Left colon (tissue), 2 donors: ENCODE results near the gene SOCS7. TPM values are rescaled to one million over a fixed set of nuclear protein-coding genes. Genes with fewer than 3 reads are reported as not detected.

ENCODE experiments used
- ATAC-seq: fragments of 200-7000 bp; cut with Tn5 transposase; one replicate; pipeline ENCODE4 v1.9.1; 2020; ENCODE audit warnings: mild to moderate bottlenecking, moderate library complexity
- DNase-seq, 2 donors: peaks; one replicate each; pipeline ENCODE4 v3.0.0-alpha.2; 2020
- intact Hi-C, 2 donors: fragments of 100-400 bp; cut with DNase I in 1 of 2; cut with micrococcal nuclease in 1 of 2; formaldehyde crosslinking; loops; one replicate each; pipeline versions ENCODE4 v1.11.2 to v1.14.0; 2022; cut with DNase I, micrococcal nuclease
- total RNA-seq, 2 donors: library from RNA; stranded (reverse); fragmentation: NEBNext Ultra II Directional; extraction: Animal tissue kit (Norgen Biotek cat#: 25700); gene quantifications; one replicate each; pipeline ENCODE4 v1.2.1, GENCODE V29; 2021
- donor health status: DM: no; HTN: no; CAD: no.
- donor health status: DM: yes; HTN: yes; CAD: no.

SOCS7 gene
- total RNA-seq, 2 donors from 2014 or later = 11.3 to 12.6 TPM

DNA sequence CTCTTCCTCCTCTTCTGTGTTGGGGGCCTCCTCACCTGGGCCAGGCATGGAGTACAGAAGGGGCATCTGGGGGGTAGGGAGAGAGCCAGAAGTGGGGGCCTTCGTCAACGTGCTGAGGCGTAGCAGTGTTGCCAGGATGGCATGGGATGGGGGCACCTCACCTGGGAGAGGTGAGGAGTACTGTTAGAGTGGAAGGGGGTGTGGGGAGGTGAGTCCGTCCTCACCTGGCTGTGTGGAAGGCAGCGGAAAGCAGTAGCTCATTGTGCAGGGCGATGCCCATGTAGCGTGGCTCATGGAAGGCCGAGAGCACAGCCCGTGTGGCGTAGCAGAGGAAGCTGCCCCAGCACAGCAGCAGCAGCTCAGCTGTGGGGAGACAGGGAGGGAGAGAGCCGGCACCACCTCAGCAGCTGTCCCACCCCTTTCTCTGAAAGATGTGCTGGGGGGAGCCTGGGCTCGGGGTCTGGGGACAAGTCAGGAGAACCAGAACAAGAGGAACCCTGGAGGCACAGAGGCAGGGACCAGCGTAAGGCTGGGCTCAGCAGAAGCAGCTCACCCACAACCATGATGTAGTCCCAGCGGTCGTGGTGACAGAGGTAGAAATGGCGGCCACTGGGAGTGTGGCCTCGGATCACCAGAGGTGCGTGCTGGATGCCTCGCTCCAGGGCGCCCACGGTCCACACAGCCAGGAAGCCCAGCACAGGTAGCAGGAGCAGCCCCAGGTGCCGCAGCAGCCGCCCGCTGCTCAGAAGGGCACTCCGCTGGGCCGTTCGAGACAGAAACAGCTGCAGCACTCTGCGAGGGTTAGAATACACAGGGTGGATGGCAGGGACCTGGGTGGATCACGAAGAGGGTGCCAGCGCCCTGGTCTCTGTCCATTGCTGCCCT lies 16.9 kb upstream of the SOCS7 start:
- ATAC-seq (no peak), DNase-seq (no peak)
- intact Hi-C loops = no loop called here

DNA sequence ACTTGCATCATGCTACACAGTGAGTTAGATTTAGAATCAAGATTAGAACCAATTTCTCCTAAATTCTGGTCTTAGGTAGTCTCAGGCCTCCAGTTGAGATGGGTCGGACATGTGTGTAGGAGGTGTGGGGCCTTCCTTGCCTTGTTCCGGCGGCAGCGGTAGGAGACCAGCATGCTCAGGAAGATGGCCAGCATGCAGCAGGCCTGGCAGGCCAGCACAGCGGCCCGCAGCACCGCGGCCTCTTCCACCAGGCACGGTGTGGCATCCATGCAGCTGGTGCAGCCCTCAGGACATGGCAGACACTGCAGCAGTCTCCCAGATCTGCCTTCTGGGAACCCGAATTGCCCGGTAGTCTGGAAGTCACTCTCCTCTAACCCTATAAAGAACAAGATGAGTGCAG lies 14.8 kb upstream of the SOCS7 start:
- no peak for ATAC-seq

DNA sequence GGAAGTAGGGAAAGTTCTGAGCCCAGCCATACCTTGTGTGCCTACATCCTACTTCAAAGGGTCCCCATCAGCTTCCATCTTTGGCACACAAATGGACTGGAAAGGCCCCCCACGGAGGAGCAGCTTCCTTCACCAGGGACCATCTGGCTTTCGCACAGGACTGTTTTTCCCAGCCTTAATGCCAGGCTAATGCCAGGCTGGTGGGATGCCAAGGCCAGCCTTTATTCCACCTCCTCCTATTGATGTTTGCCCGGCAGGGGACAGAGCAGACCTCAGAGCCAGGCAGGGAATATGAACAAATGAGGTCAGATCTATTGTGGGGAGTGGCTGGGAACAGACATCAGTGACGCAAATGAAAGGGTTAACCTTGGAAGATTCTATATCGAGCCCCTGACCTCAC lies 13.6 kb upstream of the SOCS7 start:
- ATAC-seq (no peak), DNase-seq (no peak)
- intact Hi-C loops = no loop called here

More for the DNA sequence above, 14.8 kb upstream of the SOCS7 start:
- no peak for DNase-seq
- intact Hi-C loops = no loop called here

DNA sequence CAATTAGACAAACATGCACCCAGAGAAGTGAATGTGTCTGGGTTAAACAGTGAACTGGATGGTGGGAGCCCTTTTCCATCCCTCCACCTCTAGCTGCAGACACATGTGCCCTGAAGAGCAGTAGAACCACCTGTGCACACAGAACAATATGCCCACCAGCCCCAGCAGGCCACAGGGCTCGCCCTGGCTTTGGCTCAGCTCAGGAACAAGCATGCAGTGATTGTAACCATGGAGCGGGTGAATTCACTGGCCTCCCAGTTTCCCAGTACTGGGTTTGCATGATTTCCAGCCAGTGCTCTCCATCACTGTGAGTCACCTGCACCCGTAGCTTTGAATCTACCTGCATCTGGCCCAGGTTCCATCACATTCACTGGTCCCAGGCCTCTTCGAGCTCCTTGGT lies 13.1 kb upstream of the SOCS7 start:
- ATAC-seq = no peak
- DNase-seq = no peak
- intact Hi-C loops = no loop called here

DNA sequence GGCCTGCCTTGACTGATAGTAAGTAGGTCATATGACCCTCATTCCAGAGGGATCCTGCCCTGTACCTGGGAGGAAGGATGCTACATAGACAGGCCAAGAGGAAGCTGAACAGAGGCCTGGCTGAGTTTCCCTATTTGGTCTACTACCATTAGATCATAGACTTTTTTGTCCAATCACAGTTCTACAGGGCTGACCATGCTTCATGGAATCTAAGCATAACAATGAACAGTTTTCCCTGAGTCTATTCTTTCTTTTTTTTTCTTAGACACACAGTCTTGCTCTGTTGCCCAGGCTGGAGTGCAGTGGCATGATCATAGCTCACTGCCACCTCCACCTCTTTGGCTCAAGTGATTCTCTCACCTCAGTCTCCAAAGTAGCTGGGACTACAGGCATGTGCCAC lies 11.8 kb upstream of the SOCS7 start:
- intact Hi-C loops = no loop called here
- no peak for ATAC-seq
- DNase-seq = no peak

DNA sequence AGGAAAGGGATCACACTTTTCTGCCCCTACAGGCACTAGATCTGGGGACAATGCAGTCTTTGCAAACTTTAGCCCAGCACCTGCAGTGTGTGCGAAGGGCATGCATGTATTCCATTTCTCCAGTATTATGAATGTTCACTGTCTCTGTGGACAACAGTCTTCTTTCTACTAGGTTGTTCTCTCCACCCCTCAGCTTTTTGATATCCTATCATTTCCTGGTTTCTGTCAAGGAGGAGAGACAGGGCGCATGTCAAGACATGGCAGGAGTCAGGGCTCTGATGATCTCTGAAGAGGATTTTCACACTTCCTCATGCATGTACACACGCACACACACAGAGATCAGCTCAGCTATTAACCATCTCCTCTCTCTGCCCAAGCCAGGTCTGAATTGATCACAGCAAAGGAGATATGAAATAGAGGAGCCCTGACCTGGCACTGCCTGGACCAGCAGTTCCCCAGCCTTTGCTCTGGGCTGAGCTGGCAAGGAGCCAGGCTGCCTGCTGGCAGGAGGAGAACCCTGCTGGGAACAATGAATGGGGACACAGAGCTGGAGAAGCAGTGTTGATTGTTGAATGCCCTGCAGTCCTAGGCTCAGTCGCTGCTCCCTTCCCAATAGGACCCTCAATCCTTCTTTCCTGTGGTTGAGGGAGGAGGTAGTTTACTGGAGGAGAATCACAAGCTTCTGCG lies 10.5 kb upstream of the SOCS7 start:
- ATAC-seq = peak; percentile 66
- intact Hi-C loops = no loop called here
- peak; percentile 38 to 67 for DNase-seq

DNA sequence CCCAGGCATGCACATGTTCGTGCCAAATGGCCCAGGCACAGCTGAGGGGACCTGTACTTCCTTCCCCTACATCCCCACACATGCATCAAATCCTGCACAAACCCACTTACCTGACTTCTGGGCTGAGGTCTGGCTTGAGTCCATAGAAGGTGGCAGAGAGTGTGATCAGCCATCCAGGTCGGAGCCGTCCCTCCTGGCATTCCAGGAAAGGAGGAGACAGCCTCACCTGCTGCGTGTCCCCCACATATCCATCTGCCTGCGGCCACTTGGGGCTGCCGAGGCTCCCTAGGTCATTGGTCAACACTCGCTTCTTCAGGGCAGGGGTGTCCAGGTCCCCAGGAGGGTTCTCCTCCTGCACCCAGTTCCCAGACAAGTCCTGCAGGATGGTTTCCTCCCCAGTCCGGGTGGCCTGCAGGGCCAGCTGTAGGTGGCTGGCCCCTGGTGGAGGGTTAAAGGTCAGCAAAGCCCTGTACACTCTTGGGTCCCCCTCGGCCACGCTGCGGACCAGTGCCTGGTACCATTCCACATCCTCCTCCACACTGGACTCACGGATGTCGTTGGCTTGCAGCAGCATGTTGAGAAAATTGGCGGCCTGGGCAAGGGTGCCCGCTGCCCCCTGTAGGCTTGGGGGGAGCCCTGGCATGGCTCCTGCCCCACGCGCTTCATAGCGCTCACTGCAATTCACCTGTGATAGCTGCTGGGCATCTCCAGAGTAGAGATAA lies 8.6 kb upstream of the SOCS7 start:
- ATAC-seq (no peak), DNase-seq (no peak)
- intact Hi-C loops = no loop called here

DNA sequence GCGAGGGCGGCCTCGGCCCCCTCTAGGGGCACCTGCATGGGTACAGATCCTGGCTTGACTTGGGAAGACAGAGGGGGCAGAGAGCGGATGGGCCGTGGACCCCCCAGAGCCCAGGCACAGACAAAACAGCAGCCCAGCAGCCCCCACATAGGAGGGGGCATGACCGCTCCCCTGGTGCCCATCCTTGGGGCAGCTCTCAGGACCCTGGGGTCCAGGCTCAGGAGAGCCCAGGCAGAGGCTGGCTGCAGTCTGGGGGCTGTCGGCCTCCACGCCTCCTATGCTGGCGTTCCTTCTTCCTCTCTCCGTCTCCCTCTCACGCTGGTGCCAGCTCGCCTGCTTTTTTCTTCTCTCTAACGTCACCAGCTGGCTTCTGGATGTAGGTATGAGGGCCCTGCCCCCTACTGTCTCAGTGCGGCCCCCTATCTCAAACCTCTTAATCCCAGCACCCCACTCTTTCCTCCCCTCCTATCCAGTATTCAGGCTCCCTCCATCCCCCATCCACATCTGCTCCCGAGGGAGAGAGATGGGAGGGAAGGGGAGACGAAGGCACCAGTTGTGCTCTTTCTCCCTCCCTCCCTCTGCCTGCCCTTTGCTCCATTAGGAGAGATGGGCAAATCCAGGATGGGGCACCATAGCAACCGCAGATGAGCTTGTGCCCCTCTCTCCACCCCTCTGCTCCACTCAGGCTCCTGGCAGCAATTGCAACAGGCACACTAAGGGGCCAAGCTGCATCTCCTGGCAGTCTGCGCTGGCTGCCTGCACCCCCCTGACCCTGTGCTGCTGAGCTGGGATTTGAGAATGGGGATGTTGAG lies 7.8 kb upstream of the SOCS7 start, which contains the start of gene GPR179:
TSS of gene GPR179 (minus strand) at position 349 of the 812 bp plus-strand sequence. CDS start at position 182, 167 bp downstream.
- no peak for DNase-seq
- intact Hi-C loops = no loop called here
- no peak for ATAC-seq

DNA sequence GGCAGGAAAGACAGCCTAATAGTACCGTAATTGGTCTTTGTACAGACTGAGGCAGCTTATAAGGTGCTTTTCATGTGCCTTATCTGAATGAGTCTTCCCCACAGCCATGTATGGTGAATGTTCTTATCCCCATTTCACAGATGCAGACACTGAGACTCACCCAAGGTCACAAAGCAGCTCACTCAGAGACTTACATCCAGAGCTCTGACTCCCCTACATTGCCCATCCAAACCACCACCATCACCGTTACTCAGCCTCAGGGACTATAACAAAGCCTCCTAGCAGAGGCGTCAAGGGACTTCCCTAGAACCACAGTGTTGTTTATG lies 7.3 kb upstream of the SOCS7 start:
- intact Hi-C loops = no loop called here
- DNase-seq = no peak
- ATAC-seq = no peak

DNA sequence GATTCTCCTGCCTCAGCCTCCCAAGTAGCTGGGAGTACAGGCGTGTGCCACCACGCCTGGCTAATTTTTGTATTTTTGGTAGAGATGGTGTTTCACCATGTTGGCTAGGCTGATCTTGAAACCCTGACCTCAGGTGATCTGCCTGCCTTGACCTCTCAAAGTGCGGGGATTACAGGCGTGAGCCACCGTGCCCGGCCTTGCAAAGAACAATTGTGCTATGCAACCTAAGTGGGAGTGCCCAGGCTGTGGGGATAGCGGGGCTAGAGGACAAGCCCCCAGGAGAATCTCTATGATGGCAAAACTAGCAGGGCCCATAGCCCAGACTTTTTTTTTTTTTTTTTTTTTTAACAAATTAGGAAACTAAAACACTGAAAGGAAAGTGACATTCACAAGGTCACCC lies 5.9 kb upstream of the SOCS7 start:
- DNase-seq (no peak), ATAC-seq (no peak)
- intact Hi-C loops = loop anchor here in 1 of 2 donors (5.0 kb wide), 1 partner anchor 72 kb away; no protein-coding TSS in a partner anchor

DNA sequence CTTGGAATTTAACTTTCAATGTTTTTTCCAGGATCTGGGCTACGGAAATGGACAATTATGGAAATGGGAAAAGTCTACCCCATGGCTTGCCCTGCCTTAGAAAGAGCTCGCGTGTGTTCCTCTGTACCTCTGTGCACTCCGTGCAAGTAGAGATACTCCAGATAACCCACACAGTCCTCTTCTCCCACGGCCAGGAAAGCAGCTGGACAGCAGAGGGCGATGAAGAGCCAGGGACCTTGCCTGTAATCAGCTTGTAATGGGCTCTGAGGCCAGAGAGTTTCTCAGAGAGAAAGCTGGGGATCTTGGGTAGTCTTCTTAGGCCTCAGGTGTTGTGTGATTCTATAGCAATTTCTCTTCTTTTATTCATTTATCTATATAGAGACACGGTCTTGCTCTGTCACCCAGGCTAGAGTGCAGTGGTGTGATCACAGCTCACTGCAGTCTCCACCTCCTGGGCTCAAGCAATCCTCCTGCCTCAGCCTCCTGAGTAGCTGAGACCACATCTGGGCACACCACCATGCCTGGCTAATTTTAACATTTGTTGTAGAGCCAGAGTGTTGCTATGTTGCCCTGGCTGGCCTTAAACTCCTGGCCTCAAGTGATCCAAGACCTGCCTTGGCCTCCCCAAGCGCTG lies 2.4 kb upstream of the SOCS7 start:
- intact Hi-C loops = loop anchor here (2.0 to 5.0 kb wide), 2 partner anchors 66 to 68 kb away; no protein-coding TSS in a partner anchor
- DNase-seq = peak; percentile 77 to 91
- ATAC-seq = peak; percentile 58

DNA sequence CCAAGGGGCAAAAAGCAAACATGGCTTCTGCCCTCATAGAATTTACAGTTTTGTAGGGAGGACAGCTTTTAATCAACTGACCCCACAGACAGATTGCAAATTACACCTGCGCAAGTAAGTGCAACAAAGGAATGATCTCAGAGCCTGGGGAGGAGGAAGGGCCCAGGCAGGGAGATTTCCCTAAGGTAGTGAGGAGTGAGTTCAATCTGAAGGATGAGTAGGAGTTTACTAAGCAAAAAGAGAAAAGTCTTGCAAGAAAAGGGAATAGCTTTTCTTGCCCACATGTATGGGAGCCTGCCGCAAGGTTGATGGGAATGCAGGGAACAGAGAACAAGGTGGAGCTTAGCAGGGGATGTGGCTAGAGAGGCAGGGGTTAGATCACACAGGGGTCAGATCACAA lies 1.6 kb upstream of the SOCS7 start:
- ATAC-seq (no peak), DNase-seq (no peak)
- intact Hi-C loops = no loop called here

DNA sequence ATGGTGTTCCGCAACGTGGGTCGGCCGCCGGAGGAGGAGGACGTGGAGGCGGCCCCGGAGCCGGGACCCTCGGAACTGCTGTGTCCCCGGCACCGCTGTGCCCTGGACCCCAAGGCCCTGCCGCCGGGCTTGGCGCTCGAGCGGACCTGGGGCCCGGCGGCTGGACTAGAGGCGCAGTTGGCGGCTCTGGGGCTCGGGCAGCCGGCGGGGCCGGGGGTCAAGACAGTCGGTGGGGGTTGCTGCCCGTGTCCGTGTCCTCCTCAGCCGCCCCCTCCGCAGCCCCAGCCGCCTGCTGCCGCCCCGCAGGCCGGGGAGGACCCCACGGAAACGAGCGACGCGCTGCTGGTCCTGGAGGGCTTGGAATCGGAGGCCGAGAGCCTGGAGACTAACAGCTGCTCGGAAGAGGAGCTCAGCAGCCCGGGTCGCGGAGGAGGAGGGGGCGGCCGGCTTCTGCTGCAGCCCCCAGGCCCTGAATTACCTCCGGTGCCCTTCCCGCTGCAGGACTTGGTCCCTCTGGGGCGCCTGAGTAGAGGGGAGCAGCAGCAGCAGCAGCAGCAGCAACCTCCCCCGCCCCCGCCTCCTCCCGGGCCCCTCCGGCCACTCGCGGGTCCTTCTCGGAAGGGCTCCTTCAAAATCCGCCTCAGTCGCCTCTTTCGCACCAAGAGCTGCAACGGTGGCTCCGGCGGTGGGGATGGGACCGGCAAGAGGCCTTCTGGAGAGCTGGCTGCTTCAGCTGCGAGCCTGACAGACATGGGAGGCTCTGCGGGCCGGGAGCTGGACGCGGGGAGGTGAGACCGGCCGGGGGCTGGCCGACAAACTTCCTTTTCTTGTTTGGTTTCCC lies 821 bp downstream of the SOCS7 start:
- intact Hi-C loops = no loop called here
- ATAC-seq = peak; percentile 18
- DNase-seq = peak; percentile 29 to 48

DNA sequence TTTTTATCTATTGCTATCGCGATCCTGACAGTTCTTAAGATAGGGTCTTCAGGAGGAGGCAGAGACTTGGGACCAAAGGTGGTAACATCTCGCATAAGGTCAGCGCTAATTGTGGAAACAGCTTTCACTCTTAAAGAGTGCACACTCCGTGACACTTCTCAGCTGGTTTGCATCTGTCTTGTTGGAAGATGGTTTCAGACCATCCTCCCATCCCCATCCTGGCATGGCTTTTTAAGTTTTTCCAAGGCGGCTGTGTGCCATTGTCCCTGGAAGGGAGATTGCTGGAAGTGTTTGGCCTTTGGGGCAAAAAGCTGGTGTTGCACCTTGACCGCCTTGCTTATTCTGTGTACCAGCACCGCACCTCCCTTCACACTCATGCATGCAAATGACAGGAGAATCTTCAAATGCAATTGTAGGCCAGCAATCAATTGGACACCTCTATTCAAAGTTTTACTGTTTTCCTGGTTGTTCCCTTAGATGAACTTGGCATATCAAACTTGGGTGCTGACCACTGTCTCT lies 1.5 kb downstream of the SOCS7 start:
- no peak for ATAC-seq
- intact Hi-C loops = no loop called here
- DNase-seq = peak in 1 of 2 donors; percentile 5

DNA sequence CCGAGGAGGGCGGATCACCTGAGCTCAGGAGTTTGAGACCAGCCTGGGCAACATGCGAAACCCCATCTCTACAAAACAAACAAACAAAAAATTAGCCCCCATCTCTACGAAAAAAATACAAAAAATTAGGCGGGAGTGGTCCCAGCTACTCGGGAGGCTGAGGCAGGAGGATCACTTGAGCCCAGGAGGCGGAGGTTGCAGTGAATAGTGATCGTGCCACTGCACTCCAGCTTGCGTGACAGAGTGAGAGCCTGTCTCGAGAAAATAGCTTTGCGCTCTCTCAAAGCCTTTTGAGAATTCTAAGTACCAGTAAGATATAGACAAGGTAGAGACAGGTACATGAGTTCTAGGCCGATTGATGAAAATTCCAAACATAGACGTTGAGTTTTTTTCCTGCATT lies 2.0 kb downstream of the SOCS7 start:
- intact Hi-C loops = no loop called here
- DNase-seq = no peak
- no peak for ATAC-seq

DNA sequence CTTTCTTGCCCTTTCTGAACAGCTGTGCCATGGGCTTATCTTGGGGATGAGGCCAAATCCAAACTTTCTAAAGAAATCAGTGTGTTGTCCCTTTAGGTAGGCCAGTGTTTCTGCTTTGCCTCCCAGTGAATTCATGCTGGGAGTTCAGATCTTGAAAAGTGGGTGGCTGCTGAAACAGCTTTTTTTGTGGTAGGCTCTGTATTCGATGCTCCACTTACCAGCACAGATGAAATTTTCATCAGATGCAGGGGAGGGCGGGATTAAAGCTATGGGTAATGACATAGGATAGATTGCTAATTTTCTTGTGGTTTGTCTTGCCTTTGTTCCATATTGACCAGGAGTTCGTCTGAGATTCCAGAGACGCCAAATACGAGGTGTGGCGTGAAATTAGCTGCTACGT lies 2.8 kb downstream of the SOCS7 start:
- no peak for ATAC-seq
- intact Hi-C loops = no loop called here
- DNase-seq = no peak

DNA sequence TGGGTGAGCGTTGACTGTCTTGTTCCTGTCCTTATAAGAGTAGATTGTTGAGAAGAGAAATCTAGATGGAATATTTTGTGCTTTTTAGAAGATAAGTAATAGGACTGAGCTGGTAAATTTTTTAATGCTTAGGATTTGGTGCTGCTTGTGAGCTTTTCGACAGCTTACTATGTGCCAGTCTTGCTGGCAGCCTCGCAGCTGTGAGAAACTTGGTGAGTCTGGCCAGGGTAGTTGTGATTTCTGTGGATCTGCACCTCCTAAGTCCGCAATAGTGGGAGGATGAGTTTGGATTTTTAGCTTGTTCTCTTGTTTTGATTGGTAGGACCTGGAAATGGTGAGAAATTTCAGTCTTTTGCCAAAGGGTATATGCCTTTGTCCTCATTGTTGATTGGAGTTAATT lies 3.6 kb downstream of the SOCS7 start:
- DNase-seq = no peak
- intact Hi-C loops = no loop called here
- ATAC-seq = no peak
